NB4 (cell line): ENCODE data around the gene CD163.

Experiments used
- CTCF ChIP-seq: IDR thresholded peaks from one replicate; pipeline ENCODE4 v1.5.1; 2012; ENCODE audit warnings: low read depth, low read length
- MYC ChIP-seq: IDR thresholded peaks from 2 replicates; pipeline ENCODE4 v1.6.1; 2011; ENCODE audit warnings: low read depth, low read length
- POLR2A ChIP-seq: IDR thresholded peaks from 2 replicates; pipeline ENCODE4 v1.6.1; 2011; ENCODE audit warnings: mild to moderate bottlenecking; ENCODE audit not compliant: insufficient read length; ENCODE audit errors: extremely low read depth

- TF ChIP-seq CTCF = no peak
- TF ChIP-seq POLR2A = no peak
- TF ChIP-seq MYC = no peak
Observed at GRCh38 chr12:7501031-7501588, 2.5 kb downstream of the CD163 start.
